KMS-11 (cell line): Measurements from ENCODE around the gene SORCS2.

Experiments
- H2AFZ ChIP-seq: fragments of 200-600 bp; sonication (generic); 2 replicates; pipeline ENCODE4 v1.6.1; 2016; ENCODE audit warnings: antibody characterized with exemption, mixed run types, low read depth
- H3K27ac ChIP-seq: fragments of 200-600 bp; sonication (generic); 2 replicates; pipeline ENCODE4 v1.6.1; 2016; ENCODE audit warnings: mild to moderate bottlenecking, mixed run types
- H3K27me3 ChIP-seq: fragments of 200-600 bp; sonication (generic); 2 replicates; pipeline ENCODE4 v1.6.1; 2017; ENCODE audit warnings: mild to moderate bottlenecking, low read depth, mixed run types, moderate library complexity; ENCODE audit not compliant: insufficient read depth
- H3K36me3 ChIP-seq: fragments of 200-600 bp; sonication (generic); 2 replicates; pipeline ENCODE4 v1.6.1; 2017; ENCODE audit warnings: mild to moderate bottlenecking, mixed run types; ENCODE audit not compliant: insufficient read depth
- H3K4me1 ChIP-seq: fragments of 200-600 bp; sonication (generic); 2 replicates; pipeline ENCODE4 v1.6.1; 2016; ENCODE audit warnings: mild to moderate bottlenecking, low read depth, mixed run types; ENCODE audit not compliant: poor library complexity, severe bottlenecking
- H3K4me2 ChIP-seq: fragments of 200-600 bp; sonication (generic); 2 replicates; pipeline ENCODE4 v1.7.0; 2016; ENCODE audit warnings: mild to moderate bottlenecking, mixed run types
- H3K4me3 ChIP-seq: fragments of 200-600 bp; sonication (generic); IDR thresholded peaks from 2 replicates; pipeline ENCODE4 v1.6.1; 2017; ENCODE audit warnings: low read depth, low read length, mixed read lengths; ENCODE audit not compliant: insufficient read depth
- H3K79me2 ChIP-seq: fragments of 200-600 bp; sonication (generic); 2 replicates; pipeline ENCODE4 v1.6.1; 2016; ENCODE audit warnings: low read depth, mixed run types; ENCODE audit not compliant: insufficient read depth
- H3K9ac ChIP-seq: fragments of 200-600 bp; sonication (generic); 2 replicates; pipeline ENCODE4 v1.6.1; 2016; ENCODE audit warnings: mild to moderate bottlenecking, mixed run types
- H4K20me1 ChIP-seq: fragments of 200-600 bp; sonication (generic); 2 replicates; pipeline ENCODE4 v1.6.1; 2016; ENCODE audit warnings: mild to moderate bottlenecking, mixed run types; ENCODE audit not compliant: insufficient read depth
- TF ChIP-seq, protein P1 (sequence below): fragments of 200-600 bp; sonication (generic); conservative IDR thresholded peaks from 2 replicates; pipeline ENCODE4 v1.6.1; 2017; ENCODE audit warnings: low read depth, mild to moderate bottlenecking, antibody characterized with exemption, low read length, moderate library complexity, mixed read lengths

SORCS2 gene

DNA sequence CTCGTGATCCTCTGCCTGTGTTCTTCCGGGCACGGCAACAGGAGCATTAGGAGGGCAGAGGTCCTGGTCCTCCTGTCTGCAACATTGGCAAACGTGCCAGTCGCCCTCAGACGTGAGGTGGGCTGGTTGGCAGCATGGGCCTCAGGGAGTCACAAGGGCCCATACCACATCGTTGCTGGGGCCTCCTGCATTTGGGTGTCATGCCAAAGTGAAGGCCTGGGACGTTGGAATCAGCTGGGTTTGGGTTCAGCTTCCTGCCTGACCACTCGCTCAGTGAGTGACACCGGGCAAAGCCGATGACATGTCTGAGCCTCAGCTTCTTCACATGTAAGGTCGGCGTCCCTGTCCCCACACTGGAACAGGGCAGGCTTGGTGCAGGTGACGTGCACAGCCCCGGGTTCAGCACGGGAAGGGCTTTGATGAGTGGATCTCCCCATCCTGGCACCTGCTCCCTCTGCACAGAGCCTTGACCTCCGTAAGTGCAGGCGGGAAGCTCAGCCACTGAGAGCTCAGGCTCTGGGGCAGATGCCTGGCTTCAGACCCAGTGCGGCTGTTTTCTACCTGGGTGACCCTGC is 150.8 kb downstream of the SORCS2 start:
- Histone ChIP-seq H3K79me2 (no peaks in the 10 kb centered on the region), H2AFZ (no peak overlapping the region), H3K4me2 (no peak overlapping the region), H3K4me3 (no peak overlapping the region), H3K9ac (no peak overlapping the region), H3K27ac (no peak overlapping the region), H3K27me3 (no peaks in the 10 kb centered on the region), H3K4me1 (no peaks in the 10 kb centered on the region), H4K20me1 (no peaks in the 10 kb centered on the region), H3K36me3 (no peaks in the 10 kb centered on the region)
- TF ChIP-seq, protein P1, sequence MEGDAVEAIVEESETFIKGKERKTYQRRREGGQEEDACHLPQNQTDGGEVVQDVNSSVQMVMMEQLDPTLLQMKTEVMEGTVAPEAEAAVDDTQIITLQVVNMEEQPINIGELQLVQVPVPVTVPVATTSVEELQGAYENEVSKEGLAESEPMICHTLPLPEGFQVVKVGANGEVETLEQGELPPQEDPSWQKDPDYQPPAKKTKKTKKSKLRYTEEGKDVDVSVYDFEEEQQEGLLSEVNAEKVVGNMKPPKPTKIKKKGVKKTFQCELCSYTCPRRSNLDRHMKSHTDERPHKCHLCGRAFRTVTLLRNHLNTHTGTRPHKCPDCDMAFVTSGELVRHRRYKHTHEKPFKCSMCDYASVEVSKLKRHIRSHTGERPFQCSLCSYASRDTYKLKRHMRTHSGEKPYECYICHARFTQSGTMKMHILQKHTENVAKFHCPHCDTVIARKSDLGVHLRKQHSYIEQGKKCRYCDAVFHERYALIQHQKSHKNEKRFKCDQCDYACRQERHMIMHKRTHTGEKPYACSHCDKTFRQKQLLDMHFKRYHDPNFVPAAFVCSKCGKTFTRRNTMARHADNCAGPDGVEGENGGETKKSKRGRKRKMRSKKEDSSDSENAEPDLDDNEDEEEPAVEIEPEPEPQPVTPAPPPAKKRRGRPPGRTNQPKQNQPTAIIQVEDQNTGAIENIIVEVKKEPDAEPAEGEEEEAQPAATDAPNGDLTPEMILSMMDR = no peak

DNA sequence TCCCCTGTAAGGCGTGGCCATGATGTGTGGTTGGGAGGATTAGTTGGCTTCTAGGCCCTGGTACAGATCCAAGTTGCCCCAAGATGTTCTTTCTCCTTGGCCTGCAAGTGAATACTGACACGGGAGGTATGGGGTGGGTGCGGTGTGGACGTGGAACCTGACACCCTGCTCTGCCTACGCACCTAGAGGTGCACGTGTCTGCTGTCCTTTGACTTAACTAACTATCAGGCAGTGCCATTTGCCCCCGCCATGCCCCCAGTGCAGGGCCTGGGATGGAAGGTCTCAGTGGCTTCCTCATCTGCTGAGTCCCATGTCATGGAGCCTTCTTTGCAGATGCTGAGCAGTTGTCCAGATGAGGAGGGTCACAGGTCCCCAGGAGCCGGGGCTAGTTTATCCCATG is 151.6 kb downstream of the SORCS2 start:
- H3K79me2 ChIP-seq = no peaks in the 10 kb centered on the region
- no peaks in the 10 kb centered on the region for H3K36me3 ChIP-seq
- TF ChIP-seq, protein P1 = no peak
- no peak overlapping the region for H3K4me2 ChIP-seq
- H3K27ac ChIP-seq = no peak overlapping the region
- no peaks in the 10 kb centered on the region for H3K4me1 ChIP-seq
- H3K4me3 ChIP-seq = no peak overlapping the region
- no peaks in the 10 kb centered on the region for H3K27me3 ChIP-seq
- H2AFZ ChIP-seq = no peak overlapping the region
- H4K20me1 ChIP-seq = no peaks in the 10 kb centered on the region
- H3K9ac ChIP-seq = no peak overlapping the region

DNA sequence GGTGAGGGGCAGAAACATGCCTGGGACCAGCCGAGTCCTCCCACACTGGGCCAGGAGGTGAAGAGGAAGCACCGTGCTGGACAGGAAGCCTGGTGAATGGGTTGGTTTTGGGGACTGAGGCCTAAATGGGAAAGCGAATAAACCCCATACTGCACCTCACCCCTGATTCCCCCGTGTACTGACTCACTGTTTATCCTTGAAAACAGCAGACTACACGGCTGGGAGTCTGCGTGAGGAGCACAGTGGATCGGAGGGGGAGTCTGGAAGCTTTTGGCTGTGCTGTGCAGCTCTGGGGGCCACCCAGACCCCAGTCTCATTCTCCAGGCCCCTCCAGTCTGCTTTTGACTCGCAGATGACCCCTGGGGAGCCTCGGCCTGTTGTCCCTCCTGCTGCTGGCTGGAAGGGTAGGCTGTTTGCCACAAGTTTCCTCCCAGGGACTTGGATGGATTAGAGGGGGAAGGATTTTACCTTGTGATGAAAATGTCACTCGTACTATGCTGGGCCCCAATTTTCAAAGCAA is 152.4 kb downstream of the SORCS2 start:
- Histone ChIP-seq H2AFZ (no peak overlapping the region), H3K36me3 (no peaks in the 10 kb centered on the region), H3K4me3 (no peak overlapping the region), H3K4me1 (no peaks in the 10 kb centered on the region), H3K27me3 (no peaks in the 10 kb centered on the region), H4K20me1 (no peaks in the 10 kb centered on the region), H3K79me2 (no peaks in the 10 kb centered on the region), H3K9ac (no peak overlapping the region), H3K27ac (no peak overlapping the region), H3K4me2 (no peak overlapping the region)
- TF ChIP-seq, protein P1 = no peak

DNA sequence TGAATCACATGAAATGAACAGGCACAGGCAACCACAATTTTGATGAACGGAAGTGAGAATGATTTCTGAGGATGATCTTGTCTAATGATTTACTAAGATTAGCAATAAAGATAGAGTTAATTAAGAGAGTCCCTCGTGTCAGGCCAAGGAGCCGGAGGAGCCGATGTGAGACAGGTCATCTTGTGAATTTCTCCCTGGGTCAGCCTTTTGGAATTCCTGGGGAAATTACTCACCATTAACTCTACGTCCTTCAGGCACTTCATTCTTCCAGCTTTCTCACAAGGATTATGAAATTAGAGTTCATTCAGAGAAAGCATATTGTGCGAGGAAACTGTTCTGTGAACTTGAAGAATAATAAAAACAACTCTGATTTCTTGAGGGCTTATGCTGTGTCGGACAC is 155.6 kb downstream of the SORCS2 start:
- Histone ChIP-seq H3K4me3 (no peak overlapping the region), H2AFZ (no peak overlapping the region), H3K4me2 (no peak overlapping the region), H3K36me3 (no peaks in the 10 kb centered on the region), H3K4me1 (no peaks in the 10 kb centered on the region), H3K9ac (no peak overlapping the region), H3K79me2 (no peaks in the 10 kb centered on the region), H3K27me3 (no peaks in the 10 kb centered on the region), H4K20me1 (no peaks in the 10 kb centered on the region), H3K27ac (no peak overlapping the region)
- TF ChIP-seq, protein P1 = no peak
